OCI-LY1 (cell line): ENCODE results near the gene C19orf85.

Source experiments
- EZH2 ChIP-seq: fragments of 200-600 bp; sonication (generic), shearing (Covaris generic); IDR thresholded peaks from 2 replicates; pipeline ENCODE4 v1.8.0; 2017; ENCODE audit warnings: borderline replicate concordance, mixed run types, mild to moderate bottlenecking, antibody characterized with exemption, low read length, moderate library complexity, mixed read lengths
- TF ChIP-seq, protein P1 (sequence below): fragments of 200-600 bp; sonication (generic), shearing (Covaris generic); IDR thresholded peaks from 2 replicates; pipeline ENCODE4 v1.5.1; 2017; ENCODE audit warnings: mild to moderate bottlenecking, antibody characterized with exemption, low read length, moderate library complexity, mixed read lengths

- TF ChIP-seq EZH2, result no peak
- TF ChIP-seq, protein P1, sequence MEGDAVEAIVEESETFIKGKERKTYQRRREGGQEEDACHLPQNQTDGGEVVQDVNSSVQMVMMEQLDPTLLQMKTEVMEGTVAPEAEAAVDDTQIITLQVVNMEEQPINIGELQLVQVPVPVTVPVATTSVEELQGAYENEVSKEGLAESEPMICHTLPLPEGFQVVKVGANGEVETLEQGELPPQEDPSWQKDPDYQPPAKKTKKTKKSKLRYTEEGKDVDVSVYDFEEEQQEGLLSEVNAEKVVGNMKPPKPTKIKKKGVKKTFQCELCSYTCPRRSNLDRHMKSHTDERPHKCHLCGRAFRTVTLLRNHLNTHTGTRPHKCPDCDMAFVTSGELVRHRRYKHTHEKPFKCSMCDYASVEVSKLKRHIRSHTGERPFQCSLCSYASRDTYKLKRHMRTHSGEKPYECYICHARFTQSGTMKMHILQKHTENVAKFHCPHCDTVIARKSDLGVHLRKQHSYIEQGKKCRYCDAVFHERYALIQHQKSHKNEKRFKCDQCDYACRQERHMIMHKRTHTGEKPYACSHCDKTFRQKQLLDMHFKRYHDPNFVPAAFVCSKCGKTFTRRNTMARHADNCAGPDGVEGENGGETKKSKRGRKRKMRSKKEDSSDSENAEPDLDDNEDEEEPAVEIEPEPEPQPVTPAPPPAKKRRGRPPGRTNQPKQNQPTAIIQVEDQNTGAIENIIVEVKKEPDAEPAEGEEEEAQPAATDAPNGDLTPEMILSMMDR, result no peak
These were observed 10.9 kb downstream of the C19orf85 start for GRCh38 chr19:55453511-55454260.
